Limb (tissue), 2 donors: ENCODE measurements around the gene ATAT1.

Experiments used
- DNase-seq, 2 donors: peaks; one replicate each; pipeline ENCODE4 v3.0.0-alpha.2; 2016; ENCODE audit errors: extremely low spot score in 2 of 2

ATAT1 gene

DNA sequence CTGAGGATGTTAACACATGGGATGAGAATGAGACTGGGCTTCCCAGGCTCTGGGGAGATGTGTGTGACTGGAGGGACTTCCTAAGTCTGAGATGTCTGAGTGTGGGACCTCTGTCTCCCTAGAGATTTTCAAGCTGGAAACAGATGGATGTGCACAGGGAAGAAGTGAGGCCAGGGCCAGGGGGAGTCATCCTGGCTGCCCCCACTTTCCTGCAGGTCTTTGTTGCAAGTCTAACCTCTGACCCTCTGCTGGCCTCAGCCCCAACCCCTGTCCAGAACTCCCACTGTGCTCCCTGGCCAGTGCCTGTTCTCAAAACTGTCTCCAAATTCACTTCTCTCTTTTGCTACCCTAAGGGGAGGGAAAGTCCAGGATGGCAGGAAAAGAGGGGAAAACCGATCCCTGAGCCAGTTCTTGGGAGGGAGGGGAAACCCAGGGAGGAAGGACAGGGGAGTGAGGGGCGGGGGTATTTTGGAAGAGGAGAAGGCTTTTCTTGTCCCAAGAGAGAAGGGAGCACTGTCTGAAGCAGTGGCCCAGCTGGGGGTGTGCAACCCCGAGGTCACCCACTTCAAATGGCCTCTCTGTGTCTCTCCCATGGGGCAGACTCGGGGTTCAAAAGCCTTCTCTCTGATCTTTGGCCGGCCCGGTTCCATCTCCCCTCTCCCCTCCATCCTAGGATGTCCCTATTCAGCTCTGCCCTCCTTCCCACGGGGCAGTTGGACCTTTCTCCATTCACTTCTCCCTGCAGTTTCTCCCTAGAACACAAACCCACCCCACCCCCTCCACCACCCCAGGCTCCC, 56.7 kb downstream of the ATAT1 start:
- no peak for DNase-seq

DNA sequence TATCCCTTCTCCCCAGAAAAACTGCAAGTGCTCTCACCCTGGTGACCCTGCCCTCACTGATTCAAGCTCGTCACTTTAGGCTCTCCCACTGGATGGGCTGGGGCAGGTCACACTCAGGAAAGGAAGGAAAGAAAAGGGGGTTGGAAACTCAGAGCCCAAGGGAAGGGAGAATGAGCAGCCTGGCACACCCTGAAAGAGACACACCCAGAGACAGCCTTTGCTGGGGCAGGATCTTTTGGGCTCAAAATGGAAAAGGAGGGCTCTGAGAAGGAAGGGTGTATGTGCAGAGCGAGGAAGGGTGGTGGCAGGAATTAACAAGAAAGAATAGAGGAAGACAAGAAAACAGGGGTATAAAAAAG, 57.3 kb downstream of the ATAT1 start:
- no peak for DNase-seq

DNA sequence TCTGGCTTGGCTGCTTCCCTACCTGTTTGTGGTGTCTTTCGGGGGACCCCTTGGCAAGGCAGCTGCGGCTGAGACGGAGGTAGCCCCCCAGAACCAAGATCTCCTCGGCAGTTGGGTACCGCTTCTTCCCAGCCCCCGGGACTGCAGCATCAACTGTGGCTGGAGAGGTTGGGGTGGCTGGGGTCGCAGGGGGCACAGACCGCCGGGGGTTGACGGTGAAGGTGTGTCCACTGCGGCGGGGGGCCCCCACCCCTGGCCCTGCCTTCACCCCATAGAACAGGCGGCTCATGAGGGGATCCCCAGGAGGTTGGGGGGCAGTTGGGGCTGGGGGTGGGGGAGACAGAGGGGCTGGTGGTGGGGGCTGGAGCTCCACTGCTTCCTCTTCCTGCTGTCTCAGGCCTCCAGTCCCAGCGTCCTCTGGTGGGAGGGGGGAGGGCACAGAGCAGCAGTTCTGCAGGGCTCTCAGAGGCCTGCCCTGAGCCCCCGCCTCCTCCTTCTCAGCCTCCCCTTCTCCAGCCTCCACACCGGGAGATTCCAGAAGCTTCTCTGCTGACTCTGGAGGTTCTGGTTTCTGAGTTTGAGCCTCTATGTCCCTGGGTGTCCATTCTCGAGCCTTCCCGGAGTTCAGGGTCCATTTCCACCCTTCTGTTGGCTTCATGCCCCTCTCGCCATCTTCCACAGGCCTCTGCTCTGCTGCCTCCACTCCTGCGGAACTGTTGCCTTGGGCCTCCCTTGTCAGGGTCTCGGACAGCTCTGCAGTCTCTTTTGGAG, 57.9 kb downstream of the ATAT1 start:
- no peak for DNase-seq

DNA sequence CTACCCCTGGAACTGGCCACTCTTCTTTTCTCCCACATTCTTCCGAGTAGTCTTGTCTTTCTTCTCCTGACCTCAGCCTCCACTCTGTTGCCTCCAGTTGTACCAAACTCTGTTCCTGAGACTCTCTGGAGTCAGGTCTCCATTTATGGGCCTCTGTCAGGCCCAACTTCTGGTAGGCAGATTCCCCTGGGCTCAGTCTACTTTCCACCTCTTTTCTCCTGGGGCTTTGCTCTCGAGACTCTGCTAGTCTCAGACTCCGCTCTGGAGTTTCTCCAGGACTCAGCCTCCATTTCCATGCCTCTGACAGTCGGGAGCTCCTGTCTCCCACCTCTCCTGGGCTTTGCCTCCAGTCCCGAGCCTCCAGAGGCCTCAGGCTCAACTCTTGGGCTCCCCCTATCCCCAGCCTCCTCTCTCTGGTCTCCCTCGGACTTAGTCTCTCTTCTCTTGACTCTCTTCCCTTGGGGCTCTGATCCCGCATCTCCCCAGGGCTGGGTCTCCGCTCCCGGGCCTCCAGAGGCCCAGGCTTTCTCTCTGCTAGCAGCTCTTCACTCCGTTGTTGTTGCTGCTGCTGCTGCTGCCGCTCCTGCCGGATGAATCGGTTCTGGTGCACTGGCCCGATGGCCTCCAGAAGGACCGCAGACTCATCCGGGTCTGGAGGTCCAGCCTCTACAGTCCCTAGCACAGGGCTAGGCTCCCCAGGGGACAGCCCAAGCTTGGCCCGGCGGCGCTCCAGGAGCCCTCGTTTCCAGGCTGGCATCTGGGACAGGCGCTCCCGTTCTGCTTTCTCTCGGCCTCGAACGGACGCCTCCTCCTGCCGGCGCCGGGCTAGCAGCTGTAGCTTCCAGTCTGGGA, 58.7 kb downstream of the ATAT1 start:
- DNase-seq: no peak

DNA sequence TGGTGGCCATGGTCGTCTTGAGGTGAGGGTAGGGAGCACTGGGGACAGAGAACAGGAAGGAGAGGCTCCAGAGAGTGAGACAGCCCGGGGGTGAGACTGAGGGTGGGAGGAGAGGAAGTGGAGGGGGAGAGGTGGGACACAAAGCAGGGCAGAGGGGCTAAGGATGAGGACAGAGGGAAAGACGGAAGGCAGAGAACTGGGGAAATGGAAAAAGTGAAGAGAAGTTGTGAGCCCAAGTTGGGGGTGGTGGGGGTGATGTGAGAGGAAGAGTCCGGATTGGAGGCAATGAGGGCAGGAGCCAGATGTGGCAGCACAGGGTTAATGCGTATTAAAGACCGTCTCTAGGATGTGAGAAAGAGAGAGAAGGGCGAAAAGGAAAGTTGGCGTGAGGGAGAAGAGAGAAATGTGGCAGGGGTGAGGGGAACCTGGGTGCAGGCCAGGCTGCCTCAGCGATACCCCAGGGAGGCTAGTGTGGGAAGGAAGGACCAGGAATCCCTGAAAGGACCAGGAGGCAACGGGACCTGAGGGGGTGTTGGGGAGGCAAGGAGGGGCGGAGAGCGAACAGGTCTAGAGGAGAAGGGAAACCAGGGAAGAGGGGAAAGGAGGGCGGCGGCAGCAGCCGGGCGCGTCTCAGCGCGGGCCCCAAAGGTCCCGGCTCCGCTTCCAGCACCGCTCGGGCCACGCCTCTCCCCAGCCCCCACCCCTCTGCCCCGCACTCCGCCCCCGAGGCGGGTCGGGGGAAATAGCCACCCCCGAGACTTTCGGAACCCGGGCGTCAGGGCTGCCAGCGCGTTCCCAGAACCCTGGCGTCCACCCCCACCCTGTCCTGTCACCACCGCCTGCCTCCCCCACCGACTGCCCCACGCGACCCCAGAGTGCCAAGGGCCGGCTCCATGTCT, 59.6 kb downstream of the ATAT1 start, which contains the start of gene PPP1R18:
TSS of gene PPP1R18 (minus strand) at position 637 of the 899 bp plus-strand sequence. CDS start at position 10, 627 bp downstream.
- peak; percentile 60 to 86 for DNase-seq

DNA sequence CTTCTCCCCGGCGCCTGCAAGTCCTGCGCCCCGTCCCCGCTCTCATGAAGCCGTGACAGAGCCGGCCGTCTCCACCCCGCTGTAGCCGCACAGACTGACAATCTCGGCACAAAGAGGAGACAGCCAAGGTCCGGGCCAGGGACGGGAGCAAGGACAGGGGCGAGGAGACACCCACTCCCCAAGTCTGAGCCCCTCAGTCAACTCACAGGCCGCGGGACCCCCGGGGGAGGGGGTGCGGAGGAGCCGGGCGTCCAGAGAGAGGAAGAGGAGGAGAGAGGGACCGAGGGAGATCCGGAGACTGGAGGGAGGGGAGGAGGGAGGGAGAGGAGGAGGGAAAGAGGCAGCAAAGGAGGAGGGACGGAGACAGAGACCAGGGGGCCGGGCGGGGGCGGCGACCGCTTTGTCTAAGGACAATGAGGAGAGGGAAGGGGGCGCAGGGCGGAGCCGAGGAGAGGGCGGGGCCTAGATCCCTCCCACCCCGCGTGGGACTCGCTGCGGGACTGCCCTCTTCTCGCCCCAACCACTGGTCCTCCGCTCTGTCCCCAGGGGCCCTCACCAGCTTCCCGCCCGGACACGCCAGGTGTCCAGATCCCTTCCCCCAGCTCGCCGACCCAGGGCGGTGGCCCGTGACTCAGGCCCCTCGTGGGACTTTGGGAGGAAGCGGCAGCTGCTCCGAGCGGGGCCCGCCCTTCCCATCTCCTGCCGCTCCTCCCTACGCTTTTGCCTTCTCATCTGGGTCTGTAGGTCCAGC, 60.4 kb downstream of the ATAT1 start:
- DNase-seq: peak; percentile 92 to 95

DNA sequence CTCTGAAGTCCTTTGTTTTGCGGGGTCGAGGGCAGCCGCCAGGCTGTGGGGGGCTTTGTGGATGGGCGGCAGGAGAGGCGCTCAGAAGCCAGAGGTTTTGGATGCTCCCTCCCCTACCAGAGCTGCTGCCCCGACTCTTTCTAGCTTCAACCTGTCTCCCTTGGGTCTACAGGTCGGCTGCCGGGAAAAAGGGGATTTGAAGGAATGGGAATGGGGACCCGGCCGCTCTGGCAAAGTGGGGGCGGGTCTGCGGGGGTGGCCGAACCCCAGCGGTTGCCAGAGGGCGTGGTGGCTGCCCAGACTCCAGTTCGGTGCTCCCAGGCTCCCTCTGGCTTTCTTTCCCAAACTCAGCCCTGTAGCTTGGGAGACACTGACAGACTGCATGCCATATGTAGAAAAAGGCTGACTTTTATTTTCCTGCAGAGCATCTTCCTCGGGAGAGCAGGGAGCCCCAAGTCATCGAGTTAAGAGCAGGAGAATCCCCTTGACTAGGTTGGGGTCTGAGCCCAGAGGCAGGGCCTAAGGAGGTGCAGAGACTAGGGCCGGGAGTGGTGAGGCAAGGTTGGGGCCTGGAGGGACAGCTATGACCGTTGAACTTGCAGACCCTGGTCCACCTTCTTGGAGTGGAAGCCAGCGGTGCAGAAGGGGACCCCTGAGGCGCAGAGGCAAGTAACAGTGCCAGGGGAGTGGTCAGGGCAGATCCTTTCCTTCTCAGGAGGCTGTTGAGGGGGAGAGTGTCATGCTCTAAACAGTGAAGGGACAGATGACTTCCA, 61.2 kb downstream of the ATAT1 start:
- peak in 1 of 2 donors; percentile 28 for DNase-seq

DNA sequence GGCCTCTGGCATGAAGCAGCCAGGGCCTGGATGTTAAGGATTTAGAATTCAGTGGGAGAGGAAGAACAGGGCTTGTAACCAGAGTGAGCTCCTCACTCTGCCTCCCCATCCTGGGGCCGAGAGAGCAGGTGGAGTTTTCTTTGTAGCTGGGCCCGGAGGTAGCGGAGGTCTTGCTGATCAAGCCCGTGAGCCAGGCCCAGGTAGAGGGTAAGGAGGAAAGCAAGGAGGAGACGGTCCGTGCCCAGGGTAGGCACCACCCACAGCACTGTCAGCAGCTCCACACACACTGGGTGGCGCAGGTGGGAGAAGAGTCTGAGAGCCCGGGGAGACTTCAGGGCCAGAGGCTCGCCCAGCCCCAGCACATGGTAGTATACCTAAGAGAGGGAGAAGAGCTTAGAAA, 61.9 kb downstream of the ATAT1 start:
- no peak for DNase-seq

DNA sequence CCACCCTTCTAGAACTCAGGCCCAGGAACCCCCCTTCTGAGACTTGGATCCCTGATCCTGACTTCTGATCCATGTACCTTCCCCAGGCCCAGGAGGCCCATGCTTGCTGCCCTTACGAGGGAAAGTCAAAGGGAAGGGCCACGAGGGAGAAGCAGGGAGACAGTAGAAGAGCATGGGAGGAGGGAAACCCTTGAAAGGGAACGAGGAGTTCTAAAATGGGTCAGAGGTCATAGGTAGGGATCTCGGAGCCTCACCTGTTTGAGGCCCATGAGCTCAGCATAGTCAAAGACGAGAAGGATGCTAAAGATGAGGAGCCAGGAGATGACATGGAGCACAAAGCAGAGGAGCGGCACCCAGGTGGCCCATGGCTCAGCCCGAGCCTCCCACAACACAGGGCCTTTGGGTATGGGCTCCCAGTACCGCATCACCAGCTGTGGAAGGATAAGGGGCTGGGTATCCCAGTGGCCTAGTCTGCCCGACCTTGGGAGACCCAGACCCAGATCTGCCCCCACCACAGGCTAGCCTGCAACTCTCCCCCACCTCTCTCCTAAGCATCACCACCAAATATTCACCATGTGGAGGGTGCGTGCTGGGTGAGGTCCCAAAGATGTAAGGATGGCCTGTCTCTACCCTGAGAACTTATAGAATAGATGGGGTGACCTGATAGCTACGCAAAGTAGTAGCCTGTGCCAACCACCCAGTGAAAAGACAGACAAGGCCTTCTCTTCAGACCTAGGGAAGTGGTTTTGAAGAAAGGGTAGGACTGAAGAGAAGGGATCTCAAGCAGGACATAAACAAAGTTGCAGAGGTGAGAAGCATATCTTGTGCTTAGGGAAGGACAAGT, 62.6 kb downstream of the ATAT1 start:
- DNase-seq: no peak

DNA sequence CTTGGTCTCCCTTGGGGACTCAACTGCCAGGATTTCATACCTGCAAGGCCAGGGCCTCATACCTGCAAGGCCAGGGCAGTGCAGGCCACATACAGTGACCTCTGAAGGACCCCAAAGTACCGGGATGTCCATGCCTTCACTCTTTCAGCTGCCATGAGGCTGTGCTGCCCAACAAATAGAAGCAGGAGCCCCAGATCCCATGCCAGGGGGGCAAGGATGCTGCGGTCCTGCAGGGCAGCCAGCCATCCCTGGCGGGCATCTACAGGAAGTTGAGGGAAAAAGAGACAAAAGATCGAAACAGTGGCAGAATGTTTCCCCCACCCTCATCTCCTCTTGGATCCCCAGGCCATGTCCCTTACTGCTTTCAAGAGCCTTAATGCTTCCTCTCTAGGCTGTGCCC, 63.3 kb downstream of the ATAT1 start:
- no peak for DNase-seq

DNA sequence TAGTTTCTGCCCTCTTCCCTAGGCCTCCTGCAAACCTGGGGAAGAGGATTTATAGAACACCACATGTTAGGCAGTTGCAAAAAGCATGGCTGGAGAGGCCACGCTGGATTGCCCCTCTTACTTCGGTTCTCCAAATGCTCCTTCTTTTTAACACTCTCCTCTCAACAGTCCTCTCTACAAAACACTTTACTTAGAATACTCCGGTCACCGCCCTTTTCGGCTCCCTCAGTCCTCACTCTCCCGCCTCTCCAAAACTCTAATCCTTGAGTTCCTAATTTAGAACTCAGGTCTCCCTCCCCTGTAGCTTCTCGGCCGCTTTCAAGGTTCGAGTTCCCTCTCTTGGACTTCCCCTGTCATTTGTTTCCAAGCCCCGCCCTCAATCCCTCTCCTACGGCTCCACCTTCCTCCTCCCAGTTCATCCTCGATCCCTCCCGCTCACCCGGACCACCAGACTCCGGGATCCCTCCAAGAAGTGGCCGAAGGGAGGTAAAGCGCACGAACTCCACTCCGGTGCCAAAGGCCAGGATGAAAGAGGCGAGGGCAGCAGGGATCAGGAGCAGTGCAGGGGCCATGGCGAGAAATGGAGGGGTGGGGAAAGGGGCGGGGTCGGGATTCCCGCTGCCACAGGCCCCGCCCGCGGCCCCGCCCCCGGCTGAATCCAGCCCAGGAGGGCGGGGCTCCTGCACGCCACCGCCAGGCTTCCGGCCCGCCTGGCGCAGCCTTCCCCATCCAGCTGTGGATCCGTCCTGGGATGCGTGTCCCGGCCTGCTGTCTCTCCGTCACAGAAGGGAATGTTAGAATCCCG, 63.9 kb downstream of the ATAT1 start, which contains the start of gene NRM:
TSS of gene NRM (minus strand) at position 582 of the 805 bp plus-strand sequence. CDS start at position 572, 10 bp downstream.
- peak; percentile 92 to 94 for DNase-seq

DNA sequence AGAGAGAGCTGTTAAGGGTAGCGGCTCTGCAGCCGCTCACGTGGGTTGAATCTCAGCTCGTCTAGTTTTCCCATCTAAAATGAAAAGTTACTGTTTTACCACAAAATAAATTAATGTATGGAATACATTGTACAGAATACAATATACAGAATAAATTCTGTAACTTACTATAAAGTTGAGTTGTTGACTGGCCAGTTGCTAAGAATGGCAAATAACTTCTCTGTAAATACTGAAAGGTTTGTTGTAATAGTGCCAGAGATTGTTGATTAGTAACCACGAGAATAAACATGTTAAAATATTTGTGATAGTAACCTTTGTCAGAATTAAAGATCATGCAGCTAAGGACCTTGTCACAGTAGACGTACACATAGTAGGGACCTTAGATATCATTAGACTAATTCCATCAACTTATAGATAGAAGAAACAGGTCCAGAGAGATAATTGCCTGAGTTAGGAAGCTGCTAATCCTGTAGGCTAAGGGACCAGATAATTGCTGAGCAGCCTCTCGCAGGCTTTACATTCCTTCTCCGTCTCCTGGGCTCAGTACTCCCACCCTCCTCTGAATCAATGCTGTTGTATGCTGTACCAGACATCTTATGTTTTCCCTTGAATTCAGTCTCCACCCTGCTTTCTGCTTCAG, 64.7 kb downstream of the ATAT1 start:
- DNase-seq: no peak
